Limb (tissue), 2 donors: ENCODE results near the gene DGCR8.
A peak's percentile ranks its signal among the peaks of the same experiment; 100 is the strongest.

Source experiments
- DNase-seq, 2 donors: peaks; one replicate each; pipeline ENCODE4 v3.0.0-alpha.2; 2016; ENCODE audit errors: extremely low spot score in 2 of 2

The DGCR8 gene

DNA sequence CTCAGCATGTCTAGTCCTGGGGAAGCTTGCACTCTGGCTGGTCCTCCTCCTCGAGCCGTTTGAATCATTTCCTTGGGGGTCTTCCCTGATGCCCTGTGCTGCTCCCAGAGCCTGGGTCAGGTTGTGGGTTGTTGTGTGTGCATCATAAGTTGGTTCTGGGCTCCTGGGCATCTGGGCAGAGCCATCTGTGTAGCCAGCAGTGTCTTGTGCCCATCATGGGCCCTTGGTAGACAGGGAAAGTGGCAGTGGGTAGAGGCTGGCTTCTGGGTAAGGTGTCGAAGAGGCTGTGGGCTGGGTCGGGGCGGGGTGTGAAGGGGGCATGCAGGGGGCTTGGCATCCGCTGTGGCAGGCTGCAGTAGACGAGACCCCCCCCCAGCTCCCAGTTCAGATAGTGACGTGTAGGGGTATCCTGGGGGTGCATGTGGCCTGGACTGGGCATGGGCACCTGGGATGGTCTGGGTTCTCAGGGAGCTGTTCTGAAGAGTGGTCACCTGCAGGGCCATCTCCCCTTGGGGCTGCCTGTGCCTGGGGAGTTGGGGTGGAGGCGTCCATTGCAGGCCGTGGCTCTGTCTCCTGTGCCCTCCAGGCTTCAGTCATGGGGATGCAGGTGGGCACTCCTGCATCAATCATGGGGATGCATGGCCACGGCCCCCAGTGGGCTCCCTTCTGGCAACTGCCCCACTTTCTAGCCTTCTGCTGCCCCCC is 44.2 kb downstream of the DGCR8 start:
- DNase-seq = no peak

DNA sequence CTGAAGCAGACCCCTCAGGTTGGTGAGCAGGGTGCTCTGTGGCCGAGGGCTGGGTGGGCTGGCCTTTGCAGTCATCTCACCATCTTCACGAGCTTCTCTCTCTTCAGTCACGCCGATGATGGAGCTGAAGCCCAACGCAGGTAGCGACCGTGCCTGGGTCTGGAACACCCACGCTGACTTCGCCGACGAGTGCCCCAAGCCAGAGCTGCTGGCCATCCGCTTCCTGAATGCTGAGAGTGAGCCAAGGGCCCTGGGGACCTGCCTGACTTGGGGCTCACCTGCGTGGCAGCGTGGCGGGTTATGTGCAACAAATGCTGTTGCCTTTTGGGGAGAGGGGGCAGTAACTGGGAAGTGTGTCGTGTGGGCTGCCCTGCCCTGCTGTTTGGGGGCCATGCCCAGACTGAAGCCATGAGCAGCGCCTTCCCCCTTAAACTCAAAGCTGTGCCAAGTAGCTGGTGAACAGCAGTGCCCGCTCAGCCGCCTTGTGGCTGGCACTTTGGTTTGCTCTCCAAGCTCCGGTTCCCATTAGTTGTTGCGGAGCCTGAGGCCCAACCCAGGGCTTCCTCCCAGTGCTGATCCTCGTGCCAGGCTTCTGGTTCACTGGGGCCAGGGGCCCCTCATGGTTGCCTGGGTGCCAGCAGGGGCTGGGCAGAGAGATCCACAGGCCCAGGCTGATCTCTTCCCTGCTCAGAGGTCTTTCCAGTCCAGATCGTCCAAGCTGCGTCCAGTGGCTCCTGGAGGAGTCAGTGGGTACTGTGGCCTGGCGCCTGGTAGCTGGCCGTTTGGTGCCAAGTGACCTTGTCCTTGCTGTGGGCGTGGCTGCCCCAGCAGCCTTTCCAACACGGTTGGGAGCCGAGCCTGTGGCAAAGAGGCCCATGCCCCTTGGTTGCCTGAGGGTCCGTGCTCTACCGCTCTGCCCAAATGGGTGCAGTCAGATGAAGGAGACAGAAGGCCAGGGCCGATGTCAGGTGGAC is 45.4 kb downstream of the DGCR8 start:
- no peak for DNase-seq

DNA sequence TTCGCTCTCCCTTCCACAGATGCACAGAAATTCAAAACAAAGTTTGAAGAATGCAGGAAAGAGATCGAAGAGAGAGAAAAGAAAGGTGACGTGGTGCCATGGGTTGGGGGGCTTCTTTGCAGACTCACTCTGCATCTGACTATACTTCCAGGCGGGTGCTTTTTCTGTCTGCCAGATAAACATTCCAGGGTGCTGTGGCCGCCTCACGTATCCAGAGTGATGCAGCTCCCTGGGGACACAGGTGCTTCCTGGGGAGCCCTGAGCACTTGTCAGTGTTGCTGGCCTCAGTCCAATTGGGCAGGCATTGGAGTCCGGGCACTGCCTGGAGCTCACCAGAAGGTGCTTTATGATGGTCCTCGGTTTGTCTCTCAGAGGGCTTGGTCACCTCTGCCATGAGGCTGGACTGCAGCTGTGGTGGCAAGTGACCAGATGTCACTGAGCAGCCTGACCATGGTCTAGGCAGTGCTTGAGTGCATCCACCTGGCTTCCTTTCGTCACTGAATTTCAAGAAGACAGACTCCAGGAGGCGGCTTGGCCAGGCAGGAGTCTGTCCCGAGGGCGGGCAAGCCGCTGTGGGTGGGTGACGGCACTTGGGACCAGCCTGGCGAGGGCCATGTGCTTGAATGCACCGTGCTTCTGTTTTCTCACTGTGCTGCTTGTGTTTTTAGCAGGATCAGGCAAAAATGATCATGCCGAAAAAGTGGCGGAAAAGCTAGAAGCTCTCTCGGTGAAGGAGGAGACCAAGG is 46.4 kb downstream of the DGCR8 start:
- DNase-seq = no peak

DNA sequence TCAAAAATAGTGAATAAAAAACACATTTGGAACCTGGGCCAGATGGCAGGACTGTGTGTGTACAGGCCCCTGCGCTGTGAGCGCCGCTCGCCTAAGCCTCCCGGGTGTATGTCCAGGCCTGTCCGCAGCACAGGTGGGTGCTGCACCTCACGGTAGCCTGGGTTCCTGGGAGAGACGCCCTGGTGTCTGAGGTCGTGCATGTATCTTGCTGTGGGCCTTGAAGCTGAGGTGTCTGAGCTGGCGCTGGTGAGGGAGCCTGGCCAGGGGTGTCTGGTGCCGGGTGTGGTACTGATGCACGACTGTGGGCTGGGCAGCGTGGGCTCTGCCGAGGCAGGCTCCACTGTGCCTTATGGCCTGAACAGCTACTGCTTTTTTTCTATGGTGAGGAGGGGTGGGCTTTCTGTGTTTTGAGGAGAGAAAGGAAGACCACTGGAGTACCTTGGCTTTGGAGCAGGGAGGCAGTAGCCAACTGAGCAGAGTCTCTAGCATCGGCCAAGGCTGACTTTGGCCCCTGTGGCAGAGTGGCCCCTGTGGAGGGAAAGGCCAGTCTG is 47.4 kb downstream of the DGCR8 start:
- no peak for DNase-seq

DNA sequence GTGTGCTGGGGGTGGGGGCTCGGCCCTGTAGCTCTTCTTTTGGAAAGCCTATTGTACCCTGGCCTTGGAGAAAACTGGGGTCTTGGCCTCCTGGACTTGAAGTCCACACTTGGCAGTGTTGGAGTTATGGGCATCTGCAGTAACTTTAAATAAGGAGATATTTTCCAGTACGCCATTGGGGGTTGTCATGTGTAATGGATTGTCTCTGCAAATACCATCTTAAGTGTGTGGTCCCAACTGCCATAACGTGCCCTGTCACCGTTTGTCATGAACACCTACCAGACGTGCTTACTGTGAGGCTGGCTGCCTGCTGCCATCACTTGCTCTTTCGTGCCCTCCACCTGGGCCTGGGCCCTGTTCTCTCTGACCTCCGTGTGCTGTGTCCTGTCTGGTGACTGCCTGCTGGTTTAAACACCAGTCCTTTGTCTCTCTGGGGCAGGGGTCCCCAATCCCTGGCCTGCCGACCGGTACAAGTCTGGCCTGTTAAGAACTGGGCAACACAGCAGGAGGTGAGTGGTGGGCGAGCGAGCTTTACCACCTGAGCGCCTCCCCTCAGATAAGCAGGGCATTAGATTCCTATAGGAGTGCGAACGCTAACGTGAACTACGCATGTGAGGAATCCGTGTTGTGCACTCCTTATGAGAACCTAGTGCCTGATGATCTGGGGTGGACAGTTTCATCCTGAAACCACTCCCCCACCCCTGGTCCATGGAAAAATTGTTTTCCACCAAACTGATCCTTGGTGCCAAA is 48.0 kb downstream of the DGCR8 start:
- no peak for DNase-seq

DNA sequence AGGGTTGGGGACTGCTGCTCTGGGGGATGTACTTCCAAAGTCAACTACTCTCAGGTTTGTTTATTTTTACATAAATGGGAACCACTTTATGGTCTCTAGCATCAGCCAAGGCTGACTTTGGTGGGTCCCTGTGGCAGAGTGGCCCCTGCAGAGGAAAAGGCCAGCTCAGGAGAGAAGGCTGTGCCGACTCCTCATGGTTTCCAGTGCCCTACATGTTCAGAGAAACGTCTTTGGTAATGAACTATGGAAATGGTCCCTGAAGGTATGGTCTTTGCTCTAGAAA is 48.5 kb downstream of the DGCR8 start:
- no peak for DNase-seq

DNA sequence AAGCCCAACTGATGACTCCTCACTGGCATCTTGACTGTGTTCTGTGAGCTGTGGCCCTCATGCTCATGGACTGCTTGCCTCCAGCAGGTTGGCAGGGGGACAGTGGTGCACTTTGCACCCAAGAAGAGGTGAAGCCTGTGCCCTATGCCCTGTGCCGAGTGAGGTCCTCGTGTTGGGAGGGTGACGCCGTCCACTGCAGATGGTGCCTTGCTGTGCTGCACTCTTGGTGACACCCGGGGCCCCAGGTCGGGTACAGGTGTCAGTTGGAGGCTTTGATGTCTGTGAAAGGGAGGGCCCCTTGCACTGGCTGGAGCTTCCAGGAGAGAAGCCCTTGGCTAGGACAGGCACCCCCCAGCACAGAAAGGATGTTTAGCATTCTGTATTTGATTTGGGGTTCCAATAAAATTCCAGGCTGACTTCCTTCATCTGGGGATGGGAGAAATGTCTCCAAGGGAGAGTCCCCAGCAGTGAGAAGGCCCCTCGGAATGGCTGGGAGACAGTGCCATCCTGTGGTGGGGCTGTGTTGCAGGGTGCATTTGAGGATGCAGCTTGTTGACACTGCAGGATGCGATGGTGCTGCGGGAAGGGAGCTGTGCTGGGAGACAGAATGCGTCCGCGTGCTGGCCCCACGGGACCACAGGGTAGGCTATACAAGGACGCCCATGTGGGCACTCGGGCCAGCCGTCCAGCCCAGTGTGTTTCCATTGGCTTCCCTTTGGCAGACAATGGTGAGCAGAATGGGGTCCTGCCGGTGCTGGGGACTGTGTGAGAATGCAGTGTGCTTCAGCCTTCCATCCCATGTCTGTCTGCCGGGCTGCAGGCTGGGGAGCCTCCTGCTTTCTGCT is 49.1 kb downstream of the DGCR8 start:
- DNase-seq = no peak

DNA sequence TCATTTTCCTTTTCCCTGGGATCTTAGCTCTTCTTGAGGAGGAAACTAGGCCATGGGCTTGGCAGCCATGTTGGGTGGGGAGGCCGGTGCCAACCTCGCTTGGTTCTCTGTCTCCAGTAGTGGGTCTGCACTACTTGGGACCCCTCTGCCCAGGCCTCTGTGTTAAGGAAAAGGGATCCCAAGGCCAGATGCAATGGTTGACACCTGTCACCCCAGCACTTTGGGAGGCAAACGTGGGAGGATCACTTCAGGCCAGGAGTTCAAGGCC is 49.6 kb downstream of the DGCR8 start:
- DNase-seq = no peak

DNA sequence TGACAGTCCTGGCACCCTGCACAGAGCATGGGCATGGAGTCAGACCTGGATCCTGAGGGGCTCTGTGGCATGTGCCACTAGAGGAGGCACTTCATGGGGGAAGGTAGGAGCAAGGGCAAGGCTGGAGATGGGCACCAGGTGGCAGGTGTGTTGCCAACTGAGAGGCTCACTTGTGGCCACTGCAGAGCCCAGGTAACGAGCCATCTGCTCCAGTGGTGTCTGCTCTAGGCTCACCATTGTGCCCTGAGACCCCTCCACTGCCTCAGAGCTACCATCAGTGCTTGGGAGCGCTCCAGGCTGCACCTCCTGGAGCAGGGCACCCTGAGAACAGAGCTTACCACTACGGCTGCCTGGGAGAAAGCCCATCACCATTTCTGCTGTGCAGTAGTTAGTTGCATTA is 50.3 kb downstream of the DGCR8 start:
- no peak for DNase-seq

DNA sequence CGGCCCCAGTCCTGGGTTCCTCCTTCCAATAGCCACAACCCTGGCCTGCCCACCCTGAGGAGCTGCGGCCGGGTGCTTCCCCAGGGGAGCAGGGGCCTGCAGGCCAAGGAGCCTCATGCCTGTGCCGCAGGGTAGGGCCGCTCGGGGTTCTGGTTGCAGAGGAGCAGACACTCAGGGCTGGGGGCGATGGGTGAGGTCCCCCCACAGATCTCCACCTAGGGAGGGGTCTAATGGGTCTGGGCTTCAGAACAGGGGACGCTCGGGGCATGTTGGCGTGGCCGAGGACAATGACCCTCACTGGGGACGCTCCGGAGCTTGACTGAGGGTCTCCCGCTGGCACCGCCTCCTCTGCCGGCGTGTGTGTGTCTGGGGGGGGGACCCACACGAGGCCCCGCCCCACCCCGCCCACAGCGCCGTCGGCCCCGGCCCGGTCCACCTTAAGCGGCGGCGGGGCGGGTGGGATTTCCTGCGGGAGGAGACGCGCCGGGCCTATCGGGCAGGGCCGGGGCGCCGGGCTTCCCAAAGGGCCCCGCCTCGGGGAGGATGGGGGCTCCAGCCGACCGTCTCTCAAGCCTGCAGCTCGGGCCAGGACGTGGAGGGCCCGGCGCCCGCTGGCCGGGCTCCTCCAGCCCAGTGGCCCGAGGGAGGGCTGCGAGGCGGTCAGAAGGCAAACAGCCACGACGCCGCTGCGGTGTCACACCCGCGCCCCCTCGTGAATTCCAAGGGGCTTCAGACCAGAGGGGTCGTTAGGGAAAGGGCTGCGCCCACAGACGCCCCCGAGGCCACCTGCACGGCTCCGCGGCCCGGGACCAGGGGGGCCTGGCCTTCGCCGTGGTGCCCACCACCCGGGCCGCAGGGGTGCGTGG is 50.9 kb downstream of the DGCR8 start:
- DNase-seq = peak; percentile 63 to 88

DNA sequence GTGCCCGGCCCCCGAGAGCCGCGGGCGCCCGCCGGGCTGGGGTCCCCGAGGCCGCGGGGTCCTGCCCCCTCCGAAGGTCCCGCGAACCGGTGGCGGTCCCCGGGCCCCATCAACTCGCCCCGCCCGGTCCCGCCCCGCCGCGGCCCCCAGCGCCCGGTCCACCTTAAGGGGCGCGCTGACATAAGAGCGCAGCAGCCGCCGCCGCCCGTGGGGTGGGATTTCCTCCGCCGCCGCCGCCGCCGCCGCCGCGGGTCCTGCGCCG is 51.5 kb downstream of the DGCR8 start, which contains the start of gene ZDHHC8:
Gene ZDHHC8 (plus strand): TSS at position 208 of the 262 bp plus-strand sequence. CDS start 144 bp downstream, outside the sequence.
- DNase-seq = peak in 1 of 2 donors; percentile 76

DNA sequence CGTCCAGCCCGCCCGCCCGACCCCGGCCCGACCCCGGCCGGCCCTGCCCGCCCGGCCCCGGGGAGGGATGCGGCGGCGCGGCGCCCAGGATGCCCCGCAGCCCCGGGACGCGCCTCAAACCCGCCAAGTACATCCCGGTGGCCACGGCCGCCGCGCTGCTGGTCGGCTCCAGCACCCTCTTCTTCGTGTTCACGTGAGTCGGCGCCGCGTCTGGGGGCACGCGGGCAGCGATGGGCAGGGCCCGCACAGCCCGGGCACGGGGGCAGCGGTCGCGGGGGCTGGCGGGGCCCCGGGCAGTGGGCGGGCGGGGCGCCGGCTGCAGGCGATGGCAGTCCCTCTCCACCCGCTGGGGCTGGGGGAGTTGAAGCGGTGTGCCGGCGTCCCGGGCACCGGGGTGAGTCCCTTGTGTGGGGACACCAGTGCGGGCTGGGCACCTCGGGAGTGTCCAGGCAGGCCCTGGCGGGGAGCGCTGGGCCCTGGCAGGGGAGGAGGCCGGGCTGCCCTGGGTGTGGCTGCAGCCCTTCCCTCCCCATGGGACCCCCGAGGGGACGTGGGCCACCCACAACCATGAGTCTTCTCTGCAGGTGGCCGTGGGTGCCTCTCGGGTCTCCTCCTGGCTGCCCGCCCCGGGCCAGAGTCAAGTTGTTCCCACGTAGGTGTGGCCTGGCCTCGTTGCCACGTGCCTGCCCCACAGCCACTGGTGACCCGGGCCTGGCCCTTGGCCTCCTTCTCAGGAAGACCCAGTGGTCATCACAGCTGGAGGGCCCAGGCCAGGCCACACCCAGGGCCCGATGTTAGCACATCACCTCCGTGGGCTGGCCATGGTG is 52.0 kb downstream of the DGCR8 start:
- peak in 1 of 2 donors; percentile 62 for DNase-seq

DNA sequence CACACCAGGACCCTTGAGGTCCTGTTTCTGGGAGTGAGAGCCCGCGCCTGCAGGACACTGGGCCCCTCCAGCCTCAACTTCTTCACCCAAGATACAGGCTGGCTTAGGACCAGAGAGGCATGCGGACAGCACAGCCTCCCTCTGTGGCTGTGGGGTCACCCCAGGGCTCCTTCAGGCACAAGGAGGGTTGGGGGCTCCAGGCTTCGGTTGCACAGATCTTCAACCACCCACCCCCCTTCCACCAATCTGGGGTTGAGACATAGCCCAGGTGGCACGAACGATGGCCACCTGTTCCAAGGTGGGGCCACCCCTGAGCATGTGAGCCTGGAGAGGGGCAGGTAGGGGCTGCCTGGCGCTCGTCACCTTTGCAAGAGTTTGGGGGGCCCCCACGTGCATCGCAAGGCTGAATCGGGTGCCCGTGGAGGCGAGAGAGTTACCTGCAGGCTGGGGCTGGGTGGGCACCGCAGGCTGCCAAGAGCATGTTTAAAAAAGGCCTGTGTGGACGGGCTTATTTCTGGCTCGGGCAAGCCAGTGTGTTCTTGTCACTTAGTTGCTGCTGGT is 52.7 kb downstream of the DGCR8 start:
- no peak for DNase-seq

DNA sequence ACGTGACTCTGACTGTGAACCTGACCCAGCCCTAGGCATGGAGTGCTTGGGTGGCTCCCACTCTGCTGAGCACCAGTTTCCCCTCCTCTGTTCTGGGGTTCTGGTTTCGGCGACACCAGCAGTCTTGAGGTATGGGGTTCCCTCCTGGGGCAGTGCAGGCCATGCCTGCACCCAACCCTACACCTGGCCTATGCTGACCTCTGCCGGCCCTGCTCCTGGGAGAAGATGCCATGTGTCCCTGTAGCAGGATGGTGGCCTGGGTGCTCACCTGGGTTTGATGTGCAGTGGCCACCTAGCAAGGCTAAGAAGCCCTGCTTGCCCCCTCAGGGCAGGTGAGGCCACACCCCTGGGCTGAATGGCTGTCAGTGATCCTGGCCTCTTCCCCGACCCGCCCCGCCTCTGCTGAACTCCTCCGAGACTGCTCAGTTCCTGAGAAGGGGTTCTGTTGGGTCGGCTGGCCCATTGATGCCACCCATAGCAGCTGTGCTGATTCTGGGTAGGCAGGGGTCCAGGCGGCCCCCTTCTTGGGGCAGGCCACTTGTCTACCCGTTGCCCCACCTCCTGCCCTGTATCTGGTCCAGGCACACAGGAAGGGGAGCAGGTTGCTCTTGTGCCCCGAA is 54.0 kb downstream of the DGCR8 start:
- DNase-seq = no peak

DNA sequence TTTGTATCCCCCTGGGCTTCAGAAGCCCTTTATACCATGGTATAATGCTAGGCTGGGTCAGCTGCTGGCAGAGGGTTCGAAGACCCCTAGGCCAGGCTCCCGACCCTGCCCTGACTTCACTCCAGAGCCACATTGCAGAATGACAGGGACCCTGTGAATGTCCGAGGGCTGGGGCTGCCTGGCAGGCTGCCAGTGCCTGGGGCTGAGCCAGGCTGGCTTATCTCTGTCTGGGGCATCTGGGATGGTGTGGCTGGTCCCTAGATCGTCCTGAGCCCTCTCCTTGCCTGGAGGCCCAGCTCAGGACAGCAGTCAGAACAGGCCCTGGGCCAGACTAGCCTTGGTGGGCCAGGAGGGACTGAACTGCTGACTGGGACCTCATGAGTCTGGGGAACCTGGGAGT is 55.2 kb downstream of the DGCR8 start:
- no peak for DNase-seq

DNA sequence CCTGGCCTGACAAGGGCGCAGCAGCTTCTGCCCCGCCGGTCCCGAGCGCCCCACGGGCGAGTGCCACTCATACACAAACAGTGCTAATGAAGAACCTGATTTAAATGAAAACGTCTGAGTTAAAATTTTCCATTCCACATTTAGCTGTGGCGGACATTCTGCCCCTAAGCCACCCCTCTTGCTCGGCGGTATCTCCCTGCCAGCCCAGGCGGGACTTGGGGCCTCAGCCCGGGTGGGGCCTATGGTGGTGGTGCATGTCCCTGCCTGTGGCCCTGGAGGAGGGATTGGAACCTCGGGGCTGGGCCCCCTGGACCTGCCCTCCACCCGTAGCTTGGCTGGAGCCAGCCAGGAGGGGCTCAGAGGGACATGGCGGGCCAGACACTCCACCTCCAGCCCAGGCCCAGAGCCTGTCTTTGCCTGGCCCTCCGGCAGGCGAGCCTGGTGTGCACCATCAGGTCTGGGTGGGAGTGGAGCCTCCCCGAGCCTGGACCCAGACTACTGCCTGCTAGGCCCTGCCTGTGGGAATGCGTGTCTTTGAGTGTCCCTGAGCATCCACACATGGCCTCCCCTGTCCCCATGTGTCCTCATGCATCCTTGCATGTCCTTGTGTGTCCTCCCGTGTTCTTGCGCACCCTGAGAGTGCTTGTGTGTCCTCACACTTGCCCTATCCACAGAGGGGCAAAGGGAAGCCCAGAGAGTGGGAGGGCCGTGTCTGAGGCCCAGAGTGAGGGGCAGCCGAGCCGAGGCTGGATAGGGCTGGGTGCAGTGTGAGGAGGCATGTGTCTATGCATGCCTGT is 56.0 kb downstream of the DGCR8 start:
- DNase-seq = no peak

DNA sequence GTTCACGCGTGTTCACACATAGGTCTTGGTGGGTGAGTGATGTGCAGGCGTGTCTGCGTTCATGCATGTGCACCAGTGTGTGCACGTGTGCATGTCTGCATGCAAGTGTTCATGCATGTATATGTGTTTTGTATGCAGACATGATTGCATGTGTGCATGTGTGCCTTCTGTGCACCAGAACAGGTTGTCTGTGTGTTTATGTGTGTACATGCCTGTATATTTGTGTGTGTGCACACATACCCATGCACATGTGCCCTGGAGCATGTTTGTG is 56.5 kb downstream of the DGCR8 start:
- DNase-seq = no peak

DNA sequence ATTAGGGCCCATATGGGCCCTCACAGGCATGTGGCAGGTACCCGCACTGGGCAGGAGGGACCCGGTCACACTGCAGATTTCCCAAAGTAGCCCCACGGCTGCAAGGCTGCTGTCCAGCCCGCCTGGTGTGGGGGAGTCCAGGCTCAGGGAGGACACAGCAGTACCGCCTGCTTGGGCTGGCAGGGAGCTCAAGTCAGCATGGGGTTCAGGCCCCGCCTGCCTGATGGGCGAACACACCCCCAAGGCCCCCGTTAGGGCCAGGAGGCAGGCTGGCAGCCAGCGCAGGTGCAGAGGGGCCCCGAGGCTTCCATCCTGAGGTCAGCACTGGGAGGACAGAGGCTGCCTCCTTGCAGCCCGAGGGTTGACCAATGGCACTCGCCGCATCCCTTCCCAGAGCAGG is 57.1 kb downstream of the DGCR8 start:
- no peak for DNase-seq
